NCI-H82 treated with DMSO at 0.1 percent for 48 hours (cell line): ENCODE results near the gene LAMTOR5.

Experiments used
- DNase-seq: peaks from one replicate; lab custom pipeline; 2025; ENCODE audit not compliant: unreplicated experiment; lab: John Stamatoyannopoulos, UW

The LAMTOR5 gene

DNA sequence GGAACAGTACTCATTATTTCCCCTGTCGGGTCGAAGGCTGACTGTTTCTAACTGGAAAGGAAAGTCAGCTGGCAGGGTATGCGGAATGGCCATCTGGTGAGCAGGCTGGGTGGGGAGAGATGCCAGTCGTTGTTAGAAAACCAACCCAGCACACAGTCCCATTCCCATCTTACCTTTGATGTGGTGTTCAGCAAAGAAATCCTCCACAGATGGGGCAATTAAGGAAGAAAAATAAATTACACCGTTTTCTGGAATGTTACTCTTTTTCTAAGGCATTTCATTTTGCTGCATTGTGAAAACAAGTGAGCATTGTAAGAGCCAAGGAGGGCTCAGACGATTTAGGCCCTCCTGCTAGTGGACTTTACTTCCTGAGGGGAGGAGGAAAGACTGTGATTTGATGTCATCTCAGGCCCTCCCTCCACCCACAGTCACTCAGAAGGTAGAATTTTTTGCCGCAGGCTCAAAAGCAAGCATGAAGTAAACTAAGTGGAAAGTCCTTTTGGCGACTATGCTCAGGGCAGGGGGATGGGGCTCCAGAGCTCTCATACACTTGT is 16.7 kb downstream of the LAMTOR5 start, which contains the start of gene SLC16A4:
SLC16A4 (minus strand) TSS at position 335 of the 554 bp plus-strand sequence. CDS start 1,703 bp downstream, outside the sequence.
- DNase-seq, result no peak

DNA sequence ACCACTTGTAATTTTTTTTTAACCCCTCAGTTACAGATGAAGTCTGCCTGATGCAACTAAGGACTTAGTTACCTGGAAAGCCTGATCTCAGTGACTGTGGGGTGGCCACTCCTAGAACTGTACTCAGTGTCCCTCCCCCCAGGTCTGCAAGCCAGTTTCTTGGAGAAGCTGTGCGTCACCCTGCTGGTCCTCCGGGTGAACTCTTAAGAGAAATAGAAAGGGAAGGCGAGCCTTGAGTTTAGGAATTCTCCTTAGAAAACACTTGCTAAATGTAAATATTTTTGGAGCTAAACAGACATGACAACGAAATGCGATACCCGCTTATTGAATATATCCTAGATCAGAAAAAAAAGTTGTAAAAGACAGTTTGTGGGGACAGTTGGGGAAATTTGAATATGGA is 17.4 kb downstream of the LAMTOR5 start:
- DNase-seq, result no peak

DNA sequence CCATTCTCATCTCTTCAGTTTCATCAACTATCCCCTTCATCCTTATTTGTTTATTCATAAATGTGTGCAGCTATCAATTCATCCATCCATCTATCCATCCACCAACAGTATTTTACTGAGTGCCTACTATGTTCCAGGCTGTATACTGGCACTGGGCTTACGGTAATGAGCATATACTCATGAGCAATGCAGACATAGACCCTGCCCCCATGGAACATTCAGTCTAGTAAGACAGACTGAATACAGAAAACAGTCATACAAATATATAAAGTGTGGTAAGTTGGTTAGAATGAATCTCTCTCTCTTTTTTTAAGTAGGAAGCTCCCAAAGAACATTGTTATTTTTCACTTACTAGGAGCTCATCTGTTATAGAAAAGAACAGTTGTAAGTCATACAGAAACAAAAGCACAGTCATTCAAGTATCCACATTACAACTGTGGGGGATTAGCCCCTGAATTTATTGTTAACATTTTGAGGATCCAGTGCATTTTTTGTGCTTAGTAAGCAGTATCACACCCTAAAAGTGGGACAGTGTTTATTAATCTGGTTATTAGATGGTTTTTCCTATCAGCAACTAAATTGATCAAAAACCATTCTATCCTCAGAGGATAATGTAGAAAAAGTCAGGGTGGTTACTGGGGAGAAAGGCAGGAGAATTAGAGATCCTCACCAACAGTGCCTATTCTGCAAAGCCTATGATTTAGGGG is 20.3 kb downstream of the LAMTOR5 start:
- DNase-seq, result no peak

DNA sequence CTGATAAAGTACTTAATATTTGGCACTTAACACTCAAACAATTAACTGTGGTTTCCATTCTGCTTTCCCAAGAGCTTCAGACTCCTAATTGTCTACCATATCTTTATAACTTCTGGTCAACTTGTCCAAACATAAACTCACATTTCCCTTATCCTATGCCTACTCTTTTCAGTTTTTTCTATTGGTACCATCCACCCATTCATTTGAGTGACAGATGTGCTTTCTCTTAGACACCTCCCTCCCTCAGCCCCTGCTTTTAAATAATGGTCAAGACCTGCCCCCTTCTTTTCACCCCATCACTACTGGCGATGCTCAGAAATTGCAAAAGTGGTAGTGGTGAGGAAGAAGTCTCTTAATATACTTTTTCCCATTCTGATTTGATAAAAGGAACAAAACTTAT is 22.1 kb downstream of the LAMTOR5 start:
- no peak for DNase-seq

DNA sequence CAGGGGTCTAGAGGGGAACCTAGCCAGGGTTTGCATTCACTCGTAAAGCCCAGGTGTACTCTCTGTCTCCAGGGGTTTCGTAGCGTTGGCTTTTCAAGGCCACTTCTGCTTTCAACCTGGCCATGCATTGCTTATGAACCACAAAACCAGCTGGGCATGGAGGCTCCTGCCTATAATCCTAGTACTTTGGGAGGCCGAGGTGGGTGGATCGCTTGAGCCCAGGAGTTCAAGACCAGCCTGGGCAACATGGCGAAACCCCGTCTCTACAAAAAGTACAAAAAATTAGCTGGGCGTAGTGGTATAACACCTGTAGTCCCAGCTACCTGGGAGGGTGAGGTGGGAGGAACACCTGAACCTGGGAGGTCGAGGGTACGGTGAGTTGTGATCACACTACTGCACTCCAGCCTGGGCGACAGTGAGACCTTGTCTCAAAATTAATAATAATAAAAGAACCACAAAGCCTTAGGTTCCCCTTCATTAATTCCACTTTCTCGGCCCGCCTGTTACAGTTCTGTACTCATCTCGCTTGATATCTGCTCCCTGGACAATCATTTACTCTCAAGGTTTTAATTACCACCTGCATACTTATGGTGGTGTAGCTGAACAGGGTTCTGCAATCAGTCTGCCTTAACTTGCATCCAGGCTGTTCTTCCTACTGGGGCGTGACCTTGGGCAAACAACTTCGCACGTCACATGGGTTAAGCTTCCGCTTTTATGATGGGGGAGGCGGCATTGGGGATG is 22.7 kb downstream of the LAMTOR5 start:
- DNase-seq, result no peak

DNA sequence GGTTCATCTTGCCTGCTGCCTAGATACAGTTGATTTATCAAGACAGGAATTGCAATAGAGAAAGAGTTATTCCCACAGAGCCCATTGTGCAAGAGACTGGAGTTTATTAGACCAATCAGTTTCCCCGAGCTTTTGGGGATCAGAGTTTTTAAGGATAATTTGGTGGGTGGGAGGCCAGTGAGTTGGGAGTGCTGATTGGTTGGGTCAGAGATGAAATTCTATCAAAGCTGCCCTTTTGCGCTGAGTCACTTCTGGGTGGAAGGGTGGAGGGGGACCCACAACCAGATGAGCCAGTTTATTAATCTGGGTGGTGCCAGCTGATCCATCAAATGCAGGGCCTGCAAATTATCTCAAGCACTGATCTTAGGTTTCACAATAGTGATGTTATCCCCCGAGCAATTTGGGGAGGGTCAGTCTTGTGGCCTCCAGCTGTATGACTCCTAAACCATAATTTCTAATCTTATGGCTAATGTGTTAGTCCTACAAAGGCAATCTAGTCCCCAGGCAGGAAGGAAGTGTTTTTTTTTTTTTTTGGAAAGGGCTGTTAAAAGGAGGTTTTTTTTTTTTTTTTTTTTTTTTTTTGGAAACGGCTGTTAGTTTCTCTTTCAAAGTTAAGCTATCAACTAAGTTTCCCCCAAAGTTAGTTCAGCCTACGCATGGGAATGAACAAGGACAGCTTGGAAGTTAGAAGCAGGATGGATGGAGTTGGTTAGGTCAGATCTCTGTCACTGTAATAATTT is 24.1 kb downstream of the LAMTOR5 start:
- no peak for DNase-seq

DNA sequence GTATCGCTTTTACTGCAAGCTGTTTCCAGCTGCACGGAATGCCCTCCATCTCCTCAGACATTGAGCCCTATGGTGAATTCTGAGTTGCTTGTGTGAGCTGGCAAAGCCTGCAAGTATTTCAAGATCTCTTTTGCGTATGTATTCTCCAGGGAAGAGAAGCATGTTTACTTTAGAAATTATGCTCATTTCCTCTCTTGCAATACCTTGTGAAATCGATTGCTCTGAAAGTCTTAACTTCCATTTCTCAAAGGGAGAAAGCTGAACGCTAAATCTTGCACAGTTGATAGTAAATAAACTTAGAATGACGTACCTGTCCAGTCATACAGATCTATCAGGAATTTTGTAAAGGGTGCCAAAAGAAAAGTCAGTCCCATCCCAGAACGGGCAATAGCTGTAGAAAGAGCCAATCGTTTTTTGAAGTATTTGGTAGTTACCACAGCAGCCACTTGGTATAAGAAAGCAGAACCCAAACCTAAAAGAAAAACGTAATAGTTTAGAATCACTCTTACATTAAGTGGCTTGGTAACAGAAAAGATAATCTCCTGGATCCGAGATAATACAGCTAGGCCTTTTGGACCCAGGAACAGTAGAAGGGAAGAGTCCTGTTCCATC is 26.7 kb downstream of the LAMTOR5 start:
- DNase-seq, result no peak

DNA sequence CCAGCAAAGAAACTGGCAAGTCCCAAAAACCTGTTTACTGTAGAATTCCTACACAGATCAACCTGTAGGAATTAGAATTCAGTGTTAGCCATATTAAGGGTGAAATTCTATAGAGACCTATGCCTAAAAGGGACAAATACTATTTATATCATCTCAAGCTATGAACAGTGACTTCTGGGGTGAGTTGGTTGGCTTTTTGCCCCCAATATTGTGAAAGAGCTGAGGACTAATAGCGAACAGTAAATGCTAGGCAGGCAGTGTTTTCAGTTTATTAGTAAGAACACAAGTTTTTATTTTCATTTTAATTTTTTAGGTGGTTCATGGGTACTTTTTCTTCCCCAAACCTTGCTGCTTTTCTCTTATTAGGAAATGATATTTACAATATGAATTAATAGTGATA is 32.0 kb downstream of the LAMTOR5 start:
- DNase-seq, result no peak

DNA sequence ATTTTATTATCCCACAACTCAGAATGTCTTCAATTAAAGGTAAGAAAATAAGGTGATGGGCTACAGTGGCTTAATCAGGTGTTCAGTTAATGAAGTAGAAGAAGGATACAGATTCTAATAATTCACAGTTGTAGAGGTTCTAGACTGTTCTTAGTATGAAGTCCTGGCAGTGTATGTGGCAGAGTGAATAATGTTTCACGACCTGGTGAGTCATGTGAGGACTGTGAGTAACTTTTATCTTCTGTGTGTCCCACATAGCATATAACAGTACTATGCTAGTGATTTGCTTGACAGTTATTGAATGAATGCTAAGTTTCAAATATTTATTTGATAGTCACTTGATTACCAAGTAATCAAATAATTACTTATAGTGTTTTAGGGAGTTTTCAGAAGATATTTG is 36.7 kb downstream of the LAMTOR5 start:
- no peak for DNase-seq

DNA sequence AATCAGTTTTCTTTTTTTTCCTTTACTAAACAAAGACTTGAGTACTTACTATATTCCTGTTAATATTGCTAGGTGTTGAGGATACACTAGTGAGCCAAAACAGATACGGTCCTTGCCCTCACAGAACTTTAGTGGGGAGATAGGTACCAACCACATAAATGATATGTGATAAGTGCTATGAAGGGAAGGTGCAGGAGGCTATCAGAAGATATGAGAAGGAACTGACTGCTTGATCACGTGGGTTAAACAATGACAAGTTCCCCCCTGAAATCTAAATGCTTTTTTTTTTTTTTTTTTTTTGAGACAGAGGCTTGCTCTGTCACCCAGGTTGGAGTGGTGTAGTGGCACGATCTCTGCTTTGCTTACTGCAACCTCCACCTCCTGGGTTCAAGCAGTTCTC is 43.3 kb downstream of the LAMTOR5 start:
- DNase-seq, result no peak

DNA sequence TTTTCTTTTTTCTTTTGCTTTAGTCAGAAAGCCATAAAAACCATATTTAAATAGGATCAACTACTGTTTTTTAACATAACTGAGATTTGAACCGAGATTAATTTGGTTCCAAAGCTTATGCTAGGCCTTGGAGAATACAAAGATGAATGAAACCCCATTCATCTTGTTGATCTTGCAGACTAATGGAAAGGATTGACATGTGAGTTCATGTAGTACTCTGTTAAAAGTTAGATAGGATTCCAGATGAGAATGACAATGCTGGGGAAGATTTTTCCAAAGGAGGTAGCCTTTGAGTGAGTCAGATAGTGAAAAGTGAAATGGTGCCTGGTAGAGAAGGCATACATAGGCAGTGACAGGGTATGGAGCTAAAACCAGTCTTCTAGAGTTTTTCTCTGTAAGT is 45.6 kb downstream of the LAMTOR5 start:
- no peak for DNase-seq

DNA sequence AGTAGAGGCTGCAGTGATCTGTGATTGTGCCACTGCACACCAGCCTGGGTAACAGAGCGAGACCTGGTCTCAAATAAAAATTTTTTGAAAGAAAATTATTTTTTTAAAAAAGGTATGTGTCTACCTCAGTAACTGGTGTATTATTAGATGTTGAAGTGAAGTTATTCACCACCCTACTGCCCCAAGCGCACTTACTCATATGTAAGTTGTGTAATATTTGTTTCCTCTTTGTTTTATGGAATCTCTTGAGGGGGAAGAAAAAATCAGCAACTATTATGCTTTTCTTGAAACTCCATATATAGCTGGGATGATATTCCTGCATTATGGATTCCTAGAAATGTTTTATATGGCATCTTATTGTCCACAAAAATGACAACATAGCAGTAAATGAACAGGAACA is 47.1 kb downstream of the LAMTOR5 start:
- DNase-seq, result no peak

DNA sequence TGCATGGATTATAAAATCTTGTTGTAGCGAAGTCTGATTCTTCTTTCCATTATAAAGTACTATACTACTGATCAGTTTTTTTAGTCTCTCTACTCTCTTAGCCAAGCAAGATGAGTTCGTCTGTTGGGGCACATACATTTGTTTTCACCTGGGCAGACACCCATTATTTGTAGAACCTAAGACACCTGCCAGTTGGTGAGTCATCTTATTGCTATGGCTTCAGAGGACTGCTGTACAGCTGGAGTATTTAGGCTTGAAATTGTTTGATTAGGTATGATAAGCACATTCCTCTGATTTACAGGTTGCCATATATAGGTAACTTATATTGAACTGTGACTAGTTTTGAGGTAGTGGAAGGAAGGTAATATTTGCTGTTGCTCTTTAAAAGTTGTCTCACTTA is 51.1 kb downstream of the LAMTOR5 start:
- no peak for DNase-seq

DNA sequence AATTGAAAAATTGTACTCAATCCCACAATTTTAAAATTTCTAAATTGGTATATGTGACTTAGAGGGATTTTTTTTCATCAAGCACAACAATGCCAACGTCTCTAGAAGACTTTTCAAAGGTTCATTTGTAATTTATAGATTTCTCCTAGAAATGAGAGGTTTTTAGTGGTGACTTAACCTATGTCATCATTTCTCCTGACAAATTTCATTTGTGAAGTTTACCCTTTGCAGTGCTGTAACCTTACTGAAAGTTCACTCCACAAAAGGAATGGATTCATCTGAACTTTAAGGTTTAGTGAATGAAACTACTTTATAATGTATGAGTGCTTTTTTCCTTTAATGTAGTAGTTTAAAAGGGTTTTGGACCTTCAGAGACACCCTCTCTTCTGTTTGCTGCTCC is 52.2 kb downstream of the LAMTOR5 start:
- no peak for DNase-seq
